H9 (cell line): ENCODE data around the gene HSPB1. TPM values are rescaled to one million over a fixed set of nuclear protein-coding genes. Genes with fewer than 3 reads are reported as not detected.

Source experiments
- DNase-seq: peaks from one replicate; pipeline ENCODE4 v3.0.0-alpha.2; 2017
- H2AFZ ChIP-seq: one replicate; pipeline ENCODE4 v1.6.1; 2013; ENCODE audit warnings: mild to moderate bottlenecking, low read length, control low read depth, moderate library complexity
- H2AK5ac ChIP-seq: 2 replicates; pipeline ENCODE4 v1.6.1; 2013; ENCODE audit warnings: low read length, control low read depth, mixed read lengths; ENCODE audit not compliant: insufficient read length
- H2BK120ac ChIP-seq: one replicate; pipeline ENCODE4 v1.6.1; 2013; ENCODE audit warnings: low read depth, mild to moderate bottlenecking, low read length, control low read depth, inconsistent platforms; ENCODE audit not compliant: poor library complexity, severe bottlenecking
- H2BK12ac ChIP-seq: 2 replicates; pipeline ENCODE4 v1.6.1; 2013; ENCODE audit warnings: low read length, control low read depth, mixed read lengths, low read depth; ENCODE audit not compliant: insufficient read length
- H2BK15ac ChIP-seq: 2 replicates; pipeline ENCODE4 v1.6.1; 2013; ENCODE audit warnings: low read depth, low read length, control low read depth
- H2BK20ac ChIP-seq: one replicate; pipeline ENCODE4 v1.6.1; 2013; ENCODE audit warnings: low read depth, mild to moderate bottlenecking, low read length, control low read depth, inconsistent platforms; ENCODE audit not compliant: poor library complexity, severe bottlenecking
- H2BK5ac ChIP-seq: 2 replicates; pipeline ENCODE4 v1.6.1; 2013; ENCODE audit warnings: low read length, control low read depth, mixed read lengths; ENCODE audit not compliant: insufficient read length
- H3K14ac ChIP-seq: 2 replicates; pipeline ENCODE4 v1.6.1; 2013; ENCODE audit warnings: low read length, control low read depth; ENCODE audit not compliant: insufficient read depth
- H3K18ac ChIP-seq: 2 replicates; pipeline ENCODE4 v1.6.1; 2013; ENCODE audit warnings: low read depth, mild to moderate bottlenecking, mixed read lengths, low read length, control low read depth; ENCODE audit not compliant: insufficient read length
- H3K23ac ChIP-seq: 2 replicates; pipeline ENCODE4 v1.6.1; 2013; ENCODE audit warnings: low read length, control low read depth, mixed read lengths, low read depth; ENCODE audit not compliant: insufficient read length
- H3K23me2 ChIP-seq: 2 replicates; pipeline ENCODE4 v1.6.1; 2013; ENCODE audit warnings: low read depth, mild to moderate bottlenecking, mixed read lengths, low read length, control low read depth; ENCODE audit not compliant: insufficient read length, poor library complexity, severe bottlenecking
- H3K27ac ChIP-seq: 2 replicates; pipeline ENCODE4 v1.5.1; 2013; ENCODE audit warnings: low read length, control low read depth, mixed read lengths, low read depth; ENCODE audit not compliant: insufficient read length
- H3K27me3 ChIP-seq: 2 replicates; pipeline ENCODE4 v1.6.1; 2013; ENCODE audit warnings: low read length, control low read depth, inconsistent platforms; ENCODE audit not compliant: insufficient read depth
- H3K4ac ChIP-seq: 2 replicates; pipeline ENCODE4 v1.6.1; 2013; ENCODE audit warnings: low read depth, mild to moderate bottlenecking, control low read depth, inconsistent platforms, low read length, moderate library complexity
- H3K4me1 ChIP-seq: 2 replicates; pipeline ENCODE4 v1.6.1; 2013; ENCODE audit warnings: low read length, control low read depth, inconsistent platforms; ENCODE audit not compliant: insufficient read depth
- H3K4me2 ChIP-seq: 2 replicates; pipeline ENCODE4 v1.6.1; 2013; ENCODE audit warnings: low read length, control low read depth, mixed read lengths; ENCODE audit not compliant: insufficient read length, insufficient read depth
- H3K56ac ChIP-seq: 2 replicates; pipeline ENCODE4 v1.6.1; 2013; ENCODE audit warnings: low read depth, mild to moderate bottlenecking, mixed read lengths, low read length, control low read depth; ENCODE audit not compliant: insufficient read length
- H3K79me1 ChIP-seq: 2 replicates; pipeline ENCODE4 v1.6.1; 2013; ENCODE audit warnings: low read depth, mild to moderate bottlenecking, moderate library complexity, low read length, control low read depth, inconsistent platforms; ENCODE audit not compliant: insufficient read depth, poor library complexity, severe bottlenecking
- H3K79me2 ChIP-seq: 2 replicates; pipeline ENCODE4 v1.6.1; 2013; ENCODE audit warnings: low read length, control low read depth, inconsistent platforms; ENCODE audit not compliant: insufficient read depth
- H3K9ac ChIP-seq: 2 replicates; pipeline ENCODE4 v1.6.1; 2013; ENCODE audit warnings: low read length, control low read depth, mixed read lengths; ENCODE audit not compliant: insufficient read length; ENCODE audit errors: extremely low read depth
- H3K9me3 ChIP-seq: one replicate; pipeline ENCODE4 v1.6.1; 2013; ENCODE audit warnings: low read depth, low read length, inconsistent platforms; ENCODE audit not compliant: control insufficient read depth
- H3T11ph ChIP-seq: one replicate; pipeline ENCODE4 v1.6.1; 2013; ENCODE audit warnings: mild to moderate bottlenecking, low read length, control low read depth, inconsistent platforms
- H4K20me1 ChIP-seq: one replicate; pipeline ENCODE4 v1.6.1; 2013; ENCODE audit not compliant: control insufficient read depth, insufficient read length, insufficient read depth
- H4K5ac ChIP-seq: 2 replicates; pipeline ENCODE4 v1.6.1; 2013; ENCODE audit warnings: low read depth, mild to moderate bottlenecking, mixed read lengths, low read length, control low read depth; ENCODE audit not compliant: insufficient read length
- H4K8ac ChIP-seq: replicated peaks from 2 replicates; pipeline ENCODE4 v1.6.1; 2013; ENCODE audit warnings: low read length, control low read depth, mixed read lengths, low read depth; ENCODE audit not compliant: insufficient read length
- H4K91ac ChIP-seq: 2 replicates; pipeline ENCODE4 v1.6.1; 2013; ENCODE audit warnings: low read depth, mild to moderate bottlenecking, moderate library complexity, mixed read lengths, low read length, control low read depth; ENCODE audit not compliant: insufficient read length
- H3K27ac Mint-ChIP-seq, 3 experiments: 2 replicates in 2 of 3; 3 replicates in 1 of 3; pipeline ENCODE4 v1.8.0; 2020 to 2021; ENCODE audit warnings: mixed read lengths in 3 of 3, mild to moderate bottlenecking in 1 of 3, moderate library complexity in 1 of 3
- H3K27me3 Mint-ChIP-seq: 2 replicates; pipeline ENCODE4 v1.8.0; 2021; ENCODE audit warnings: low read depth, mild to moderate bottlenecking, moderate library complexity, mixed read lengths
- H3K36me3 Mint-ChIP-seq, 3 experiments: 2 replicates in 2 of 3; 3 replicates in 1 of 3; pipeline ENCODE4 v1.8.0; 2020 to 2021; ENCODE audit warnings: low read depth in 3 of 3, mixed read lengths in 3 of 3; ENCODE audit not compliant: insufficient read depth in 1 of 3
- H3K4me1 Mint-ChIP-seq, 2 experiments: 2 replicates each; pipeline ENCODE4 v1.8.0; 2020; ENCODE audit warnings: mixed read lengths in 2 of 2
- H3K4me3 Mint-ChIP-seq, 2 experiments: 2 replicates in 1 of 2; 3 replicates in 1 of 2; pipeline ENCODE4 v1.8.0; 2020 to 2021; ENCODE audit warnings: mild to moderate bottlenecking in 2 of 2, mixed read lengths in 2 of 2, moderate library complexity in 1 of 2
- H3K9me3 Mint-ChIP-seq, 2 experiments: 2 replicates in 1 of 2; 3 replicates in 1 of 2; pipeline ENCODE4 v1.8.0; 2020; ENCODE audit warnings: mild to moderate bottlenecking in 2 of 2, mixed read lengths in 2 of 2, moderate library complexity in 1 of 2
- CTCF ChIP-seq: fragments of 200-600 bp; sonication (generic); conservative IDR thresholded peaks from 3 replicates; pipeline ENCODE4 v1.8.0; 2021; ENCODE audit warnings: antibody characterized with exemption, mild to moderate bottlenecking
- WGBS: extraction: QIAGEN DNeasy Blood & Tissue Kit; methylation state at CpG from one replicate; pipeline ENCODE4 v1.1.7; 2013; ENCODE audit warnings: missing lambda C conversion rate, low lambda C conversion rate, mixed read lengths; ENCODE audit not compliant: insufficient read length; ENCODE audit errors: extremely low coverage; 5-methylcytosine and 5-hydroxymethylcytosine counted together
- total RNA-seq: library from RNA; stranded (reverse); gene quantifications from 2 replicates; pipeline ENCODE4 v1.2.1, GENCODE V29; 2021

HSPB1 gene
- total RNA-seq, 1 experiment from 2014 or later = 186 TPM

DNA sequence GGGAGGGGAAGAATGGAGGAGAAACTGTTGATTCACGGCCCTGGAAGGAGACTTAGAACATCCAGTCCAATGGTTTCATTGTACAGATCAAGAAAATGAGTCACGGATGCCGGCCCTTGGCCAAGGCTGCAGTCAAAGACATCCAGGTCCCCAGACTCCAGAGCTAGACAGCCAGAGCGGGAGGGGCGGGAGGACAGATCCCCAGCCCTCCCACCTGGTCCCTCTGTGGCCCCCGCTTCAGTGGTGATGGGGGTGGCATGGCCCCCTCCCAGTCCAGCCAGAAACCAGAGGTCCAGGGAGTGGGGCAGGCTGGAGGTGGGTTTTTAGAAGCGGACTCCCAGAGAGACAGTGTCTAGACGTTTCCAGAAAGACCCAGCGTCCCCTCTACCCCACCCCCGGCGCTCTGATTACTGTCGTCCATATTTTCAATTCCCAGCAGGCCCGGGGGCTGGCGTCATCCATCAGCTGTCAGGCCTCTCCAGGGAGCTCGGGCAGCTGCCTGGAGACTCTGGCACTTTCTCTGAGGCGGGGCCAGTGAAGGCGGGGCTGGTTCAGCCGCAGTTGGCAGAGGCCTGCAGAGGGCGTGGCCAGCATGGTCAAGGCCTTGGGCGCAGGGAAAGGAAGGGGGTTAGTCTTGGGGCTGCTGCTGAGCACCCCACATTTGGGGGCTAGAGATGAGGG lies 8.0 kb upstream of the HSPB1 start:
- Histone ChIP-seq H3K79me2 (no peaks in the 10 kb centered on the region), H4K8ac (no peak overlapping the region), H3K27me3 (no peaks in the 10 kb centered on the region), H4K91ac (no peak overlapping the region), H2AFZ (no peak overlapping the region), H2BK15ac (no peak overlapping the region), H3K79me1 (no peaks in the 10 kb centered on the region), H2BK120ac (no peak overlapping the region), H4K5ac (no peak overlapping the region), H3K4me2 (no peak overlapping the region), H3K27ac (no peak overlapping the region), H3K56ac (no peak overlapping the region), H2BK12ac (no peak overlapping the region), H2BK20ac (no peak overlapping the region), H3K4ac (no peak overlapping the region), H3K9ac (no peak overlapping the region), H3K9me3 (no peaks in the 10 kb centered on the region), H3K23ac (no peak overlapping the region), H3K4me1 (peaks cover 4% of the 10 kb centered on the region; the same call in 1 of the 2 replicates), H3K14ac (no peak overlapping the region), H3K18ac (peak overlapping the region; percentile 7), H3T11ph (no peak overlapping the region), H4K20me1 (no peaks in the 10 kb centered on the region), H2BK5ac (no peak overlapping the region), H2AK5ac (no peak overlapping the region), H3K23me2 (no peaks in the 10 kb centered on the region)
- WGBS = no CpG with 5 or more reads among the region's 20 CpGs
- no peak overlapping the region for H3K4me3 Mint-ChIP-seq
- DNase-seq = peak; percentile 83
- H3K27ac Mint-ChIP-seq = no peak overlapping the region
- no peaks in the 10 kb centered on the region; a peak in 1 of 5 replicates for H3K9me3 Mint-ChIP-seq
- H3K36me3 Mint-ChIP-seq = no peaks in the 10 kb centered on the region
- TF ChIP-seq CTCF = no peak
- peaks cover 6% of the 10 kb centered on the region for H3K27me3 Mint-ChIP-seq
- peaks cover 25 to 41% of the 10 kb centered on the region in 2 experiments for H3K4me1 Mint-ChIP-seq
